GM20431 (cell line): ENCODE data around the gene SUMF1.

Experiments
- in situ Hi-C: fragments of 300-500 bp; cut with MseI, MboI; formaldehyde crosslinking; loops from one replicate; pipeline ENCODE4 v1.15.0; 2020; ENCODE audit warnings: low sequenced_read_pairs; ENCODE audit not compliant: unreplicated experiment

Gene SUMF1

GRCh38 chr3:4464576-4464975 lies 2.5 kb downstream of the SUMF1 start:
- in situ Hi-C loops: loop anchor here (25.0 kb wide), 1 partner anchor 102 kb away; no protein-coding TSS in a partner anchor

DNA sequence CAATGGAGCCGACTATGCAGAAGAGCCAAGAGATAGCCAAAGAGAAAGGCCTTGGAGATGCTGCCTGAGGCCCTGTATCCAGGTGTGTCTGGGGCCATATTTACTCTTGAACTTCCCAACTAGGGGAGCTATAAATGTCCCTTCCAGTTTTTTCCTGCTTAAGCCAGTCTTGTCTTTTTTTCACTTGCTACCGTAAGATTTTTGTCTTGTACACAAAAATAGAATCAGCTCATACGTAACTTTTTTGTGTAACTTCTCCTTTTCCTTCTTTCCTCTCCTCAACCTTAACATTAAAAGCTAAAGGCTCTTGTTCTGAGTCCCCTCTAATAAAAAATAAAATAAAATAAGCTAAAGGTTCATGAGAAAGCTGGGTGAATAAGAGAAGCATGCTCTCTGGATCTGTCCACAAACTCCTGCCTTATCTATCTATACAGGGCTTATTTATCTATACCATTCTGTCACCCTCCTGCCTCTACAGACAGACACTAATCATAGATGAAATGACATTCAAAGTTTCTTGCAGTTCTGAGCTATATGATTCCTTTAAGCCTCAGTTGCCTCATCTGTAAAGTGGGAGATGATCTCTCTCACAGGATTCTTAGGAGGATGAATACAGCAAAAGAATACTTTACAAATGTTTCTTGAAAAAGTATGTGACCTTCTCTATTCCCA lies 4.6 kb downstream of the SUMF1 start:
- in situ Hi-C loops: loop anchor here (25.0 kb wide), 1 partner anchor 100 kb away; no protein-coding TSS in a partner anchor

DNA sequence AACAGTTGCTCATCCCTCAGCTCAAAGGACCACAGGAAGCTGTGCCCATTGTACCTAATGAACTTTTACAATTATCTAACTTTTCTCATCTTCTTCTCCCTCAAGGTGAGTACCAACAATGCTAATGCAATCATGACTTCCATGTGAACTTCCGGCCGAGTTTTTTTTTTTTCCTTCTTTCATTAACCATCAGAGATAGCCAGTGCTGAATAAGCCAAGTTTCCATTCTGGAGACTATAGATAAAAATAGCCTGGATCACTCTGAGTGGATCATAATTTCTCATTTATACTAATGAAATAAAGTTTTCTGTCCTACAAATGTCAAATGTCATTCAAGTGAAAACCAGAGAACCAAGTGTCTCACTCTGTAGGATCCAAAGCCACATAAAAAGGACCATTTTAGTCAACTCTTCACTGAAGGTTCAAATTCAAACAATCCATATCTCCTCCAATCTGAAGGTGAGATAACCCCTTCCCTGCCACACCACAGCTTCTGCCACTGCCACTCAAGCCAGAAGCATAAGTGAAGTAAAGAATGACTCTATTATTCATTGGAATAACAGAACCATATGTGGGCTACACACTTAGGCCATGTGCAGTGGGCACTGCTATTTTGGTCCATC lies 5.5 kb downstream of the SUMF1 start:
- in situ Hi-C loops: loop anchor here (25.0 kb wide), 1 partner anchor 99 kb away; no protein-coding TSS in a partner anchor

GRCh38 chr3:4460334-4460733 lies 6.7 kb downstream of the SUMF1 start:
- in situ Hi-C loops: loop anchor here (25.0 kb wide), 1 partner anchor 98 kb away; no protein-coding TSS in a partner anchor

DNA sequence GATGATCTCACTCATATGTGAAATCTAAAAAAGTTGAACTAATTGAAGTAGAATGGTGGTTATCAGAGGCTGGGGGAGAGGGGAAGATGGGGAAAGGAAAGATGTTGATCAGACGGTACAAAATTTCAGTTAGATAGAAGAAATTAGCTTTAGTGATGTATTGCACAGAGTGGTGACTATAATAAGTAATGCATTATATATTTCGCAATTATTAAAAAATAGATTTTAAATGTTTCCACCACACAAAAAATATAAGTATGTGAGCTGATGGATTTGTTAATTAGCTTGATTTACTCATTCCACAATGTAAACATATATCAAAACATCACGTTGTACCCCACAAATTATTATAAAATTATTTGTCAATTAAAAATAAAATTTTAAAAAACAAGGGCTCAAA lies 8.1 kb downstream of the SUMF1 start:
- in situ Hi-C loops: loop anchor here (25.0 kb wide), 1 partner anchor 97 kb away; no protein-coding TSS in a partner anchor

DNA sequence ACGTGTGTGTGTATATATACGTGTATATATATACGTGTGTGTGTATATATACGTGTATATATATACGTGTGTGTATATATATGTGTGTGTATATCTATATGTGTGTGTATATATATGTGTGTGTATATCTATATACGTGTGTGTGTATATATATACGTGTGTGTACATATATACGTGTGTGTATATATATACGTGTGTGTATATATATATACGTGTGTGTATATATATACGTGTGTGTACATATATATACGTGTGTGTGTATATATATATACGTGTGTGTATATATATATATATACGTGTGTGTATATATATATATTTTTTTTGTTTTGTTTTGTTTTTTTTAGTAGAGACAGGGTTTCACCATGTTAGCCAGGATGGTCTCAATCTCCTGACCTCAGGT lies 10.3 kb downstream of the SUMF1 start:
- in situ Hi-C loops: loop anchor here (25.0 kb wide), 1 partner anchor 94 kb away; no protein-coding TSS in a partner anchor

GRCh38 chr3:4454142-4454541 lies 12.9 kb downstream of the SUMF1 start:
- in situ Hi-C loops: loop anchor here (25.0 kb wide), 1 partner anchor 92 kb away; no protein-coding TSS in a partner anchor

- in situ Hi-C loops: no loop called here
These were observed 17.8 kb downstream of the SUMF1 start for GRCh38 chr3:4449043-4449805.

DNA sequence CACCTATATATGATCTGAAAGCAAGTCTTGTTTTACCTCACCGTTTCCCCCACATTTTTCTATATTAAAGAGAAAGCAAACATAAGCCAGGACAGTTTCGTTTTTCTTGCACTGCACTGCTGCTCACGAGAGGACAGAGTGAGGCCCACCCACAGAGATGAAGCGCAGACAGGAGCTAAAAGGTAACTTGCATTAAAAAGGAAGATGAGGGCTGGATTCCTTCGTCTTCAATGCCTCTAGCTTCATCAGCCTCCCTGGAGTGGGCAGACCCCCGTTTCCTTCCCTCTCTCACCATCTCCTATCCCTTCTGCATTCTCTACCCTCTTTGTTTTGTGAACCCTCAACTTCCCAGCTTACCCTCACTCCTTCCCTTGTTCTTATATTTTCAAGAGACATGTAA lies 18.9 kb downstream of the SUMF1 start:
- in situ Hi-C loops: no loop called here

- in situ Hi-C loops: no loop called here
These were observed 19.6 kb downstream of the SUMF1 start for GRCh38 chr3:4447295-4447999.

GRCh38 chr3:4440951-4441350 lies 26.1 kb downstream of the SUMF1 start:
- in situ Hi-C loops: no loop called here

DNA sequence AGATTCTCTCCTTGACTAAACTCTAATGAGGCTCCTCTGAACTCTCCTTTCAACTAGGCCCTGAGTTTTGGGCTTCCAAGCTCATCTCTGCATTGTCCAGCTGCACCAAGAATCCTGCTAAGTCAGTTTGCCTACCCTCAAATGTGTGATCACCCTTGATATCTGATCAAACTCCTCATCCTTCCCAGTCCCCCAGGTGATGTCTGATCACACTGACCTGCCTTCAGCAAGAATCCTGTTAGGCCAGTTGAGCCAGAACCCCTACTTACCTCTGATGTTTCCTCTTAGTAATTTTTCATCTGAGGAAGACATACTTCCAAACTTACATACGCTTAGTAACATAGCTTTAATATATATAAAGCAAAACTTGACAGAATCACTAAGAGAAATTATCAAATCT lies 28.8 kb downstream of the SUMF1 start:
- in situ Hi-C loops: no loop called here

DNA sequence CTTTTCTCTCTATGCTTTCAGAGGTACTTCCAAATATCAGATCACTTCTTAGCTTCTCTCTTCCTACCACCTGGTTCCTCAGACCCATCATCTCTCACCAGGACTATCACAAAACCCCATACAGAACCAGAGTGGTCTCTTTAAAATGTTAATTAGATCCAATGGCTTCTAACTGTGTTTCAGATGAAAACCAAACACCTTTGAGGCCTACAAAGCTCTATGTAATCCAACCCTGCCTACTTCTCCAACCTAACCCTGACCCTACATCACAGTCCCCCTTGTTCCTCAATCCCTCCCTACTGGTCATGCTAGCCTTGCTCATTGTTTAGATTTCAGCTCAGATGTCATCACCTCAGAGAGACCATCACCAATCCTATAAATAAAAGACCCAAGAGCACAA lies 34.8 kb downstream of the SUMF1 start:
- in situ Hi-C loops: no loop called here

- in situ Hi-C loops: no loop called here
These were observed 37.3 kb downstream of the SUMF1 start for GRCh38 chr3:4429648-4430350.

GRCh38 chr3:4426782-4427344 lies 40.2 kb downstream of the SUMF1 start:
- in situ Hi-C loops: no loop called here

GRCh38 chr3:4426261-4426781 lies 40.7 kb downstream of the SUMF1 start:
- in situ Hi-C loops: no loop called here

DNA sequence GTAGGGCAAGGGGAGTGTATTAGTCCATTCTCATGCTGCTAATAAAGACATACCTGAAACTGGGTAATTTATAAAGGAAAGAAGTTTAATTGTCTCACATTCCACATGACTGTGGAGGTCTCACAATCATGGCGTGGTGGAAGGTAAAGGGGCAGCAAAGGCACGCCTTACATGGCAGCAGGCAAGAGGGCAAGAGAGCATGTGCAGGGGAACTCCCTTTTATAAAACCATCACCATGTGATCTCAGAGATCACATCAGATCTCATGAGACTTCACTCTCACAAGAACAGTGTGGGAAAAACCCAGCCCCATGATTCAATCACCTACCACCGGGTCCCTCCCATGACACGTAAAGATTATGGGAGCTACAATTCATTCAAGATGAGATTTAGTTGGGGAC lies 41.4 kb downstream of the SUMF1 start:
- in situ Hi-C loops: no loop called here

GRCh38 chr3:4425055-4425454 lies 42.0 kb downstream of the SUMF1 start:
- in situ Hi-C loops: no loop called here

DNA sequence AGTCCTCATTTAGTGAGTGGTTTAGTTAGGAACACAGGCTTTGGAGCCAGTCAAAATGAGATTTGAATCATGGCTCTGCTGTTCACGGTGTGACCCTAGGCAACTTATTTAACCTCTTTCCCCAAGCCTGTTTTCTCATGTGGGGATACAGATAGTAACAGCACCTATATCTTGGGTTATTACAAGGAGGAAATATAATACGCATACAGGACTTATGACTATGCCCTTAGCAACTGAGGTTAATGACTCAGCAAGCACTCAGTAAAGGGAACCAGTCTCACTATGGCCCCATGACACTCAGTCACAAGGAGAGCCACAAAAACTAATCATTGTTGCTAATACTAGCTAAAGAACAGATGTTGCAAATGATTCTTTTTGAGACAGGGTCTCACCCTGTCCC lies 45.9 kb downstream of the SUMF1 start:
- in situ Hi-C loops: no loop called here
